DMS53 treated with DMSO at 0.1 percent for 48 hours (cell line): Measurements from ENCODE around the gene ZNF407.
"Not testable (repeated sequence)": the region's sequence is repeated elsewhere in the genome, so short reads cannot be mapped to it uniquely, and the experiment has no call there.

ENCODE experiments used
- DNase-seq: peaks from one replicate; lab custom pipeline; 2025; ENCODE audit not compliant: unreplicated experiment; lab: John Stamatoyannopoulos, UW

Gene ZNF407

GRCh38 chr18:75066021-75066880 lies 468.6 kb downstream of the ZNF407 start:
- no peak for DNase-seq

DNA sequence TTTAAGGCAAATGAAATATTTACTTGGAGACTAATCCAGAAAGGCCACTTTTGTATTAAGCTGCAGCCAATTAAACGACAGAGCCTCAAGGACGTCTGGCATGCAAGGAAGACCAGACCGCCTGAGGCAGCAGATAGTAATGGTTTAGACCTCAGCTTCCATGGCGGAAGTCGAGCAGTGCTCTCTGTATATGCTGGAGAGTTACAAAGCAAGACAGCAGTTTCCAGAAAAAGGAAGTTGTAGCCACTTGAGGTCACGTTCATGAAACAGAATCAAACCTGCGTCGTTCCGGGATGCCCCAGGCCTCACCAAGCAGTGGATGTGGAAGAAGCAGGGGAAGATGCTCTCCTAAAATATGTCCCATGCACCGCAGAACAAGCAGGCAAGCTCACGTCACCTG lies 469.3 kb downstream of the ZNF407 start:
- no peak for DNase-seq

DNA sequence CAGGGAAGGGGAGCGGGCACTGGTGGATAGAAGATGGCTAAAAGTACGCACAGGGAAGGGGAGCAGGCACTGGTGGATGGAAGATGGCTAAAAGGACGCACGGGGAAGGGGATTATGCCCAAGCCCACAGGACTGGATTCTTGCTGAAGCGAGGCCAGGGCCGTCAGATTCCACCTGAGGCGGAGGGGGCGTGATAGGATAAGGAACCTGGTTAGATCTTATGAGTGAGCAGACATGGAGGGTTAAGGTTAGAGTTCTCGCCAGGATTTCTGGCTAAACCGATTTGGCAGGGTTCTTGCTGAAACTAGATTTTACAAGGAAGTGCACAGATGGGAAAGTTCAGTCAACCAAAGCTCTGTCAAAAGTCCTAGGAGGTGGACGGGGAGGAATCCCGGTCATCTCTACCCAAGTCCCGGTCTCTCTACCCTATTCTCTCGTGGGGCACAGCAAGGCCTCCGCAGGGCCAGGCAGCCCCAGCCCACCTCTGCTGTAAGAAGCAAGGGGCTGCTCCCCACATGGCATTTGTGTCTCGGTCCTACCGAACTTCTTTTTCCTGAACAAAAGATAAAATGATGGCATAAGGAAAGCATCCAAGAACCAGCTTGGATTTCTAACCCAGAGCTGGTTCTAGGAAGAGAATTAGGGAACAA lies 470.5 kb downstream of the ZNF407 start:
- DNase-seq, result no peak

- DNase-seq, result no peak
Measured at GRCh38 chr18:75068682-75069435, 471.2 kb downstream of the ZNF407 start.

DNA sequence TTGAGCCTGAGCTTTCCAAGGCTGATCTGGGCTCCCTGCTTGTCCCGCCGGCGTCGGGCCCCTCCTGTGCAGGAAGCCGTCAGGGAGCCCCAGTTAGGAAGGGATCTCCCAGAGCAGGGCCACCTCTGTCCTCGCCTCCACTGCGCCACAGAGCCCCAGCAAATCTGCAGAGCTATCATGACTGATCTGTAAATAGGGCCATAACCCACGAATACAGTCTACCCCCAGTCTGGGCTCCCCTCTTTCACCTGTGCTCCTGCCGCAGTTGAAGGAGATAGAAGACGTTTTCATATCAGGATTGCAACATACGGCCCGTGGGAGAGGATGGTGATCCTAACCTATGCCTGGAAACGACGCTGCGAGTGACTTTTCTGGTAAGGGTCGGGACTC lies 472.6 kb downstream of the ZNF407 start:
- no peak for DNase-seq

DNA sequence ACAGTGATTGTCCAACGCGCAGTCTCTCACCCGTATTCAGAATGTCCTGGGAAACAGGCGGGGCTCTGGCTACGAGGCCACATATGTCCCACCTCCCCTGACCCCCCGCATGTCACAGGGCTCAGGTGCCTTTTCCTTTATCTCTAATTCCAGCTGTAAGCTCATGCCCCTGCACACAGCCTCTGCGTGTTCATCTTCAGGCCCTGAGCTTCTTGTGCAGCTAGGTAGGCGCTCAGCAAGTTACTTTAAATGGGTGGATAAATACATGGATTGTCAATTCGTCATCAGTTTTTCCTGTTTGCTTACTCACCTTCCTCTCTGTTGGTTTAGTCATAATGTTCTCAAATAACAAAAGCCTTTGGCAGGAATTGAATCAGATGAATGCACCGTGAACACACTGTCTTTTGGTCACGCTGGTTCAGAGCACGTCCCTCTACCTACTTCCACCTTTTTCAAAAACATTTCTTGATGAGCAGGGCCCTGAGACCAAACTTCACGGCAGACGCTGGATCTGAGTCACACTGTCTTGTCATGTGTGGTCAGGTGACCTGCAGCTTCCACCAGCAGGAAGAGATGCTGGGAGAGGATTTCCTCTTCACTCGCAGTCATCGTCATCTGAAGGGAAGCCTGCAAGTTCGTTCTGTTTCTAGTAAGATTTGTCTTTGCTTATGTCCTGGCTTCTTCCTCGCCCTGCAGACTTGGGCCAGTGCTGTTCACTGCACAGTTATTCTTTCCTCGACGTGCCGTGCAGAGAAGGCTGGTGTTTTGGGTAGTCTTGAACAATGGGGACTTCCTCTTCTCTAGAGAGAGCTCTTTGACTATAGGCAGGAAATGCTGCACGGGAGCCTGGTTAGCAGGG lies 473.2 kb downstream of the ZNF407 start:
- DNase-seq, result peak; percentile 96

GRCh38 chr18:75071484-75071785 lies 473.8 kb downstream of the ZNF407 start:
- DNase-seq, result no peak

DNA sequence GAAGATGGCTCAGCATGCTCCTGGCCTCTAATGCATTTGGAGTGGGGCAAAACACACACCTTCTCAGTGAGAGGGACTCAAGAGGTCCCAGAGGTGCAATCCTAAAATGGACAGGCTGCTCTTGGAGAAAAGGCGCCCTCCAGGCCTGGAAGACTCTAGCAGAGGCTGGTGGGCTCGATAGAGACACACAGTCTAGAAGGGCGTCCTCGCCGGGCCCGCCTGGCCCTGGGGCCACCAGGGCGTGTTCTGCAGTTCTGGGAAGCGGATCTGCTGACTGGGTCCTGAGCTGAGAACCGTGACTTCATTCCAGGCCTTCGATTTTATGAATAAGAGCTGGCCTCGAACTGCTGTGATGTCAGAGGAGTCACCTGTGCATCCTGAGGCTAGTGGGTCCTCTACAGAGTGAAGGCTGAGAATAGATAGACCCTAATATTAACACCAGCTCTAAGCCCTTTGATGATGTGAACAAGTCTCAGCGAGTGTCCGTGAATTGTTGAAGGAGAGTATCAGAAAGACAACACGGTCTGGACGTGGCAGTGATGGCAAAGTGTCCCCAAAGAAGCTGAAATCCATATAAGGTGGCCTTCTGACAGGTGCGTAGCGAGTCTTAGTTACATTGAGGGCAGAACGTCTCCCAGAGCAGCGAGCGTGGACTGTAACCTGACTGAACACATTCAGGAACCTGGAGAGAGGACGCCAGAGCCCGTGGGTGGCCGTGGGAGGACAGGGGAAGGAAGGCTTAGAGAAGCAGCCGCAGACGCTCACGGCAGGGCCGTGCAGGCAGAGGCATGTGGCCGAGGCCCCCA lies 474.4 kb downstream of the ZNF407 start:
- DNase-seq, result no peak

- DNase-seq, result no peak
Measured at GRCh38 chr18:75072672-75073371, 475.2 kb downstream of the ZNF407 start.

DNA sequence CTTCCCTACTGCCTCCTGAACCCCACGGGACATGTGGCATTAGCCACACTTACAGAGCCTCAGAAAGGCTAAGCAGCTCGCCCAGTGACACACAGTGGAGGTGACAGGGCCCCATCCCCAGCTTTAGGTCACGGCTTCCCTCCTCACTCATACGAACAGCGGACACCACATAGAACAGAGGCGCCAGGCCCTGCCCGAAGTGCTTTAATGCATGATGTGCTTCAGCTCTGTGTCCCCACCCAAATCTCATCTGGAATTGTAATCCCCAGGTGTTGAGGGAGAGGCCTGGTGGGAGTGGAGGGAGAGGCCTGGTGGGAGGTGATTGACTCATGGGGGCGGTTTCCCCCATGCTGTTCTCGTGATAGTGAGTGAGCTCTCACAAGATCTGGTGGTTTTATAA lies 476.0 kb downstream of the ZNF407 start:
- no peak for DNase-seq

- DNase-seq, result no peak
Measured at GRCh38 chr18:75074196-75075015, 476.7 kb downstream of the ZNF407 start.

DNA sequence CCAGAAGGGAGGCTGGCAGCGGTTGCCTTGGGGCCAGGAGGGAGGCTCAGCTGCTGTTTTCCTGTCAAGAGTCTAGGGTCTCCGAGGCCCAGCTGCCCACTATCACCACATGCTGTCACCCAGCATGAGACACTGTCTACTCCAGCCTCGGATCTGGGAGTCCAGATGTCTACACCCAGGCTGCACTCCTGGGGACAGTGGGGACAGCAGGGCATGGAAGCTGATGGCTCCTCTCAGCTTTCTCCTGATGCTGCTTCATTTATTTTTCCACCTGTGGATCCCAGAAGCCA lies 477.3 kb downstream of the ZNF407 start:
- DNase-seq, result no peak

DNA sequence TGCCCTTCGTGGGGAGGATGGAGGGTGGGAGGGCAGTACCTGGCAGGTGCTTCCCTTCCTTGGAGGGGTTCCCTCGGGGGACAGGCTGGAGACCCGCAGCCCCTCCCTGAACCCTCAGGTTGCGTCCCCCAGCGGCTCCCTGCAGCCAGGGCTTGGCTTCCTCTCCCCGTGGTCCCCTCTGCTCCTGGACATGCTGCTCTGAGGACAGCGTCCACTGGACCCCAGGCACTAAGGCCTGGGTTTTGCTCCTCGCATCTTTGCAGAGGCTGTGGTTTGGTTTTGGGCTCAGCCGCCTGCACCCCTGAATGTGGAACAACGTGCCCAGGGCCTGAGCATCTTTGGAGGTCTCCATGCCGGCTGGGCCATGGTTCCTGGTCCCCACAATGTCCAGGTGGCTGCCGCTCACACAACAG lies 477.8 kb downstream of the ZNF407 start:
- DNase-seq, result no peak

DNA sequence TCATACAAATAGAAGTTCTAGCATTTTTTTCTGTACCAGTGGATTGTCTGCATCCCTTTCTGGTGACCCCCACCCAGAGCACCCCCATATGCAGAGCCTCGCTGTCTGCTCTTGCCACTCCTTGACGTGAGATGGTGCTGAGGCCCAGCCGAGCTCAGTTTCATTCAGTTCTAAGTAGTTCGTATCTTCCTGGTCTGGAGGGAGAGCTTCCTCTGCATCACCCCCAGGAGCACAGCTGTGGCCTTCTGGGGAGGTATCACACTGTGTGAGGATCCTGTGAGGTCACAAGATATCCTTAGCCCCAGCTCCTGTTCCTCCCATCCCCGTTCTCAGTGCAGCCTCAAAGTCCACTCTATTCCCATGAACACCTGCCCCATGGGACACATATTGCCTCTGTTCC lies 478.6 kb downstream of the ZNF407 start:
- no peak for DNase-seq

DNA sequence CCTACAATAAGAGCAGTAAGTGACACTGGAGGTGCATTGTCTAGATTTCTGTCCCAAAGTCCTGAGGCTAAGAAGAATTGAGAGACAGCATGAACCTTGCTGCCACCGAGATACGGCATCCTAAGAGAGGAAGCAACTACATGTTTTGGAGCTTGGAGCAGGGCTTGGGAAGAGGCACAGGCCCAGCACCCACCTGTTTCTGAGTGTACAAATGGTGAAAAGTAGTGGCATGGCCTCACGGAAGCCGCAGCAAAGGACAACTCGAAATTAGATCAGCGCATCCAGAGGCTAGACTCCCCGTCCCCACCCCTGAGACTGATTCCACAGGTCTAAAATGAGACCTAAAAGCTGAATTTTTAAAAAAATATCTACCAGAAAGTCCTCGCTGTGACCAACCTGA lies 483.8 kb downstream of the ZNF407 start:
- no peak for DNase-seq

- no peak for DNase-seq
Measured at GRCh38 chr18:75083131-75083530, 485.5 kb downstream of the ZNF407 start.

- no peak for DNase-seq
Measured at GRCh38 chr18:75083761-75084160, 486.1 kb downstream of the ZNF407 start.

DNA sequence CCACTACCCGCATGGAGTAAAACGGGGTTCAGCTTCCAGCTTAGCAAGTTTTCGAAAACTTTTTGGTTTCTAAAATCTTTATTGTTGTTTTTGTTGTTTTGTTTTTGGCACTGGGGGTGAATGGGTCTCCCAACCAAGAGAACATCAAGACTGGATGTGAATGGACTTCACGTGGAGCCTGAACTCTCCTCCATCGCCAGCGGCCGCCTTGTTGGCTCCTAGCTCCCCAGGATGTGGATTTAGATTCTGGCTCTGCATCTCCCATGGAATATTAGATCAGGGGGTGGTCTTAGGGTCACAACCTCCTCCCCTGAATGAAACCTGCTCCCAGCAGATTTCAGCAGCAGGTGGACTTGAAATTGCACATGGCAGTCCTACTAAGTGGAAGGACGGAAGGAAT lies 488.0 kb downstream of the ZNF407 start:
- not testable (repeated sequence) for DNase-seq

- DNase-seq, result no peak
Measured at GRCh38 chr18:75086494-75087034, 488.9 kb downstream of the ZNF407 start.
